Loucy (cell line): Measurements from ENCODE around the gene SLC16A6.

Experiments
- CTCF ChIP-seq: fragments of 200-600 bp; sonication (generic); conservative IDR thresholded peaks from 2 replicates; pipeline ENCODE4 v1.5.1; 2014; ENCODE audit warnings: mild to moderate bottlenecking, antibody characterized with exemption, low read length
- EZH2phosphoT487 ChIP-seq: fragments of 200-600 bp; IDR thresholded peaks from 2 replicates; pipeline ENCODE4 v1.6.1; 2018; ENCODE audit warnings: antibody characterized with exemption, mild to moderate bottlenecking, moderate library complexity, borderline replicate concordance

DNA sequence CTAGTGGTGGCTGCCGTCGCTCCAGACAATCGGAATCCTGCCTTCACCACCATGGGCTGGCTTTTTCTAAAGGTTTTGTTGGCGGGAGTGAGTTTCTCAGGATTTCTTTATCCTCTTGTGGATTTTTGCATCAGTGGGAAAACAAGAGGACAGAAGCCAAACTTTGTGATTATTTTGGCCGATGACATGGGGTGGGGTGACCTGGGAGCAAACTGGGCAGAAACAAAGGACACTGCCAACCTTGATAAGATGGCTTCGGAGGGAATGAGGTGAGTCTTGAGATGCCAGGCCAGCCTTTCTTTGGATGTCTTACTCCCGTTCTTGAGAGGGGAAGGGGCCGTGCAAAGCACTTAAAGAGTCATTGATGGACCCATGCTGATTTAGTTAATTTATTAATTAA is 16.5 kb upstream of the SLC16A6 start:
- TF ChIP-seq CTCF (no peak), EZH2phosphoT487 (no peak)
